GM23248 (cell line): Measurements from ENCODE around the gene GCM1.

Source experiments
- EZH2 ChIP-seq: fragments of 200-600 bp; sonication (generic); IDR thresholded peaks from 2 replicates; pipeline ENCODE4 v1.6.1; 2018; ENCODE audit warnings: antibody characterized with exemption, mild to moderate bottlenecking; ENCODE audit not compliant: insufficient read depth, poor library complexity, severe bottlenecking
- EZH2phosphoT487 ChIP-seq: fragments of 200-600 bp; sonication (generic); IDR thresholded peaks from 2 replicates; pipeline ENCODE4 v1.6.1; 2018; ENCODE audit warnings: antibody characterized with exemption, moderate library complexity, mild to moderate bottlenecking, low read depth; ENCODE audit not compliant: insufficient read depth

GRCh38 chr6:53175027-53175426 lies 26.4 kb upstream of the GCM1 start:
- TF ChIP-seq EZH2, result no peak
- no peak for TF ChIP-seq EZH2phosphoT487
